Type B pancreatic cell (in vitro differentiated cells): Measurements from ENCODE around the gene NSG2. TPM values are rescaled to one million over a fixed set of nuclear protein-coding genes. Genes with fewer than 3 reads are reported as not detected.

ENCODE experiments used
- DNase-seq: peaks from one replicate; pipeline ENCODE4 v3.0.0; 2021; ENCODE audit warnings: mixed read lengths; ENCODE audit not compliant: unreplicated experiment; ENCODE audit errors: extremely low spot score
- H3K27ac Mint-ChIP-seq: 2 replicates; pipeline ENCODE4 v1.8.0; 2021; ENCODE audit warnings: mild to moderate bottlenecking, mixed read lengths
- H3K27me3 Mint-ChIP-seq: 2 replicates; pipeline ENCODE4 v1.8.0; 2021; ENCODE audit warnings: mixed read lengths
- H3K36me3 Mint-ChIP-seq: 2 replicates; pipeline ENCODE4 v1.8.0; 2021; ENCODE audit warnings: mixed read lengths
- H3K4me1 Mint-ChIP-seq: one replicate; pipeline ENCODE4 v1.8.0; 2021; ENCODE audit warnings: mixed read lengths; ENCODE audit not compliant: unreplicated experiment
- H3K4me3 Mint-ChIP-seq: 2 replicates; pipeline ENCODE4 v1.8.0; 2021; ENCODE audit warnings: mild to moderate bottlenecking, mixed read lengths
- H3K9me3 Mint-ChIP-seq: 2 replicates; pipeline ENCODE4 v1.8.0; 2021; ENCODE audit warnings: mixed read lengths
- CTCF ChIP-seq: fragments of 200-600 bp; sonication (generic); conservative IDR thresholded peaks from 2 replicates; pipeline ENCODE4 v1.5.0; 2021; ENCODE audit warnings: antibody characterized with exemption, mild to moderate bottlenecking
- total RNA-seq: library from RNA; stranded (reverse); gene quantifications from 2 replicates; pipeline ENCODE4 v1.2.1, GENCODE V29; 2021; ENCODE audit warnings: low replicate concordance

The NSG2 gene
- total RNA-seq, 1 donor from 2014 or later = 3.1 TPM

GRCh38 chr5:174052636-174053035 is 7.1 kb downstream of the NSG2 start:
- H3K4me1 Mint-ChIP-seq = no peaks in the 10 kb centered on the region
- H3K9me3 Mint-ChIP-seq = no peaks in the 10 kb centered on the region
- no peaks in the 10 kb centered on the region for H3K36me3 Mint-ChIP-seq
- no peak overlapping the region for H3K27ac Mint-ChIP-seq
- no peak for DNase-seq
- TF ChIP-seq CTCF = no peak
- H3K4me3 Mint-ChIP-seq = no peak overlapping the region
- peaks cover 33% of the 10 kb centered on the region for H3K27me3 Mint-ChIP-seq

GRCh38 chr5:174053905-174054304 is 8.4 kb downstream of the NSG2 start:
- peaks cover 33% of the 10 kb centered on the region for H3K27me3 Mint-ChIP-seq
- no peaks in the 10 kb centered on the region for H3K4me1 Mint-ChIP-seq
- H3K4me3 Mint-ChIP-seq = no peak overlapping the region
- H3K9me3 Mint-ChIP-seq = no peaks in the 10 kb centered on the region
- no peak for DNase-seq
- no peak overlapping the region for H3K27ac Mint-ChIP-seq
- TF ChIP-seq CTCF = no peak
- H3K36me3 Mint-ChIP-seq = no peaks in the 10 kb centered on the region

GRCh38 chr5:174056064-174056847 is 10.8 kb downstream of the NSG2 start:
- Mint-ChIP-seq H3K9me3 (no peaks in the 10 kb centered on the region), H3K27ac (no peak overlapping the region), H3K4me1 (no peaks in the 10 kb centered on the region), H3K36me3 (no peaks in the 10 kb centered on the region), H3K4me3 (no peak overlapping the region), H3K27me3 (peaks cover 38% of the 10 kb centered on the region)
- DNase-seq = no peak
- peak; percentile 50 for TF ChIP-seq CTCF

- no peak overlapping the region for H3K4me3 Mint-ChIP-seq
- no peaks in the 10 kb centered on the region for H3K9me3 Mint-ChIP-seq
- peaks cover 32% of the 10 kb centered on the region for H3K27me3 Mint-ChIP-seq
- TF ChIP-seq CTCF = no peak
- H3K27ac Mint-ChIP-seq = no peak overlapping the region
- DNase-seq = no peak
- no peaks in the 10 kb centered on the region for H3K36me3 Mint-ChIP-seq
- no peaks in the 10 kb centered on the region for H3K4me1 Mint-ChIP-seq
Measured at GRCh38 chr5:174057206-174057605, 11.7 kb downstream of the NSG2 start.

GRCh38 chr5:174058433-174059122 is 13.1 kb downstream of the NSG2 start:
- Mint-ChIP-seq H3K27ac (no peak overlapping the region), H3K27me3 (peaks cover 32% of the 10 kb centered on the region), H3K36me3 (no peaks in the 10 kb centered on the region), H3K4me3 (no peak overlapping the region), H3K9me3 (no peaks in the 10 kb centered on the region), H3K4me1 (no peaks in the 10 kb centered on the region)
- TF ChIP-seq CTCF = no peak
- no peak for DNase-seq
